GM18870 (cell line): ENCODE data around the gene NCKAP5.

Experiments
- ATAC-seq: cut with Tn5 transposase; IDR thresholded peaks from one replicate; pipeline ENCODE4 v1.9.1; 2021; ENCODE audit warnings: moderate library complexity; ENCODE audit not compliant: unreplicated experiment

NCKAP5 gene

GRCh38 chr2:133409581-133410285, 158.5 kb downstream of the NCKAP5 start:
- no peak for ATAC-seq

- no peak for ATAC-seq
Observed at GRCh38 chr2:133408671-133409070, 159.6 kb downstream of the NCKAP5 start.

- no peak for ATAC-seq
Observed at GRCh38 chr2:133407341-133407740, 160.9 kb downstream of the NCKAP5 start.

- no peak for ATAC-seq
Observed at GRCh38 chr2:133405252-133405651, 163.0 kb downstream of the NCKAP5 start.

- no peak for ATAC-seq
Observed at GRCh38 chr2:133400411-133400810, 167.9 kb downstream of the NCKAP5 start.

- no peak for ATAC-seq
Observed at GRCh38 chr2:133393895-133394294, 174.4 kb downstream of the NCKAP5 start.

- no peak for ATAC-seq
Observed at GRCh38 chr2:133390156-133390555, 178.1 kb downstream of the NCKAP5 start.

GRCh38 chr2:133389569-133389968, 178.7 kb downstream of the NCKAP5 start:
- no peak for ATAC-seq

GRCh38 chr2:133382566-133382965, 185.7 kb downstream of the NCKAP5 start:
- ATAC-seq = no peak

GRCh38 chr2:133380991-133381390, 187.3 kb downstream of the NCKAP5 start:
- no peak for ATAC-seq

GRCh38 chr2:133378928-133379549, 189.2 kb downstream of the NCKAP5 start:
- no peak for ATAC-seq

GRCh38 chr2:133378386-133378785, 189.9 kb downstream of the NCKAP5 start:
- ATAC-seq = no peak

- no peak for ATAC-seq
Observed at GRCh38 chr2:133377599-133377998, 190.7 kb downstream of the NCKAP5 start.

GRCh38 chr2:133377021-133377481, 191.2 kb downstream of the NCKAP5 start:
- no peak for ATAC-seq

- no peak for ATAC-seq
Observed at GRCh38 chr2:133374781-133375180, 193.5 kb downstream of the NCKAP5 start.

- no peak for ATAC-seq
Observed at GRCh38 chr2:133371286-133371685, 197.0 kb downstream of the NCKAP5 start.

GRCh38 chr2:133369901-133370658, 198.2 kb downstream of the NCKAP5 start:
- no peak for ATAC-seq

GRCh38 chr2:133365117-133365516, 203.1 kb downstream of the NCKAP5 start:
- ATAC-seq = no peak

- ATAC-seq = no peak
Observed at GRCh38 chr2:133364636-133365035, 203.6 kb downstream of the NCKAP5 start.

GRCh38 chr2:133363884-133364283, 204.4 kb downstream of the NCKAP5 start:
- ATAC-seq = no peak

GRCh38 chr2:133362061-133362476, 206.2 kb downstream of the NCKAP5 start:
- no peak for ATAC-seq

- peak; percentile 55 for ATAC-seq
Observed at GRCh38 chr2:133360882-133361281, 207.4 kb downstream of the NCKAP5 start.
